ENCODE measurements around the gene CAND2.

The CAND2 gene

GRCh38 chr3:12759097-12759679 lies 37.3 kb upstream of the CAND2 start, which contains the start of gene TMEM40:
TSS of gene TMEM40 (minus strand) at chr3:12759259. CDS start at chr3:12749832, 9,427 bp downstream.
- TF ChIP-seq, protein P1, sequence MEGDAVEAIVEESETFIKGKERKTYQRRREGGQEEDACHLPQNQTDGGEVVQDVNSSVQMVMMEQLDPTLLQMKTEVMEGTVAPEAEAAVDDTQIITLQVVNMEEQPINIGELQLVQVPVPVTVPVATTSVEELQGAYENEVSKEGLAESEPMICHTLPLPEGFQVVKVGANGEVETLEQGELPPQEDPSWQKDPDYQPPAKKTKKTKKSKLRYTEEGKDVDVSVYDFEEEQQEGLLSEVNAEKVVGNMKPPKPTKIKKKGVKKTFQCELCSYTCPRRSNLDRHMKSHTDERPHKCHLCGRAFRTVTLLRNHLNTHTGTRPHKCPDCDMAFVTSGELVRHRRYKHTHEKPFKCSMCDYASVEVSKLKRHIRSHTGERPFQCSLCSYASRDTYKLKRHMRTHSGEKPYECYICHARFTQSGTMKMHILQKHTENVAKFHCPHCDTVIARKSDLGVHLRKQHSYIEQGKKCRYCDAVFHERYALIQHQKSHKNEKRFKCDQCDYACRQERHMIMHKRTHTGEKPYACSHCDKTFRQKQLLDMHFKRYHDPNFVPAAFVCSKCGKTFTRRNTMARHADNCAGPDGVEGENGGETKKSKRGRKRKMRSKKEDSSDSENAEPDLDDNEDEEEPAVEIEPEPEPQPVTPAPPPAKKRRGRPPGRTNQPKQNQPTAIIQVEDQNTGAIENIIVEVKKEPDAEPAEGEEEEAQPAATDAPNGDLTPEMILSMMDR (conservative IDR thresholded peaks at IDR 0.05; ENCODE audit: low read length): no peak
- no peak within 1 kb of the TSS for H3K4me3 ChIP-seq (ENCODE audit: low read length)
- no peak for DNase-seq (ENCODE audit: low read depth)

GRCh38 chr3:12759693-12760565 lies 36.6 kb upstream of the CAND2 start:
- no peak for DNase-seq (ENCODE audit: low read depth)
- TF ChIP-seq, protein P1 (conservative IDR thresholded peaks at IDR 0.05; ENCODE audit: low read length): no peak
- no peak overlapping the region for H3K4me3 ChIP-seq (ENCODE audit: low read length)

GRCh38 chr3:12764171-12764776 lies 32.2 kb upstream of the CAND2 start:
- no peak for DNase-seq (ENCODE audit: low read depth)
- no peak overlapping the region for H3K4me3 ChIP-seq (ENCODE audit: low read length)
- TF ChIP-seq, protein P1 (conservative IDR thresholded peaks at IDR 0.05; ENCODE audit: low read length): no peak

- DNase-seq (ENCODE audit: low read depth): no peak
- H3K4me3 ChIP-seq (ENCODE audit: low read length): no peak overlapping the region
- TF ChIP-seq, protein P1 (conservative IDR thresholded peaks at IDR 0.05; ENCODE audit: low read length): no peak
Measured at GRCh38 chr3:12766541-12766940, 29.9 kb upstream of the CAND2 start.

- DNase-seq (ENCODE audit: low read depth): no peak
- no peak overlapping the region for H3K4me3 ChIP-seq (ENCODE audit: low read length)
- TF ChIP-seq, protein P1 (conservative IDR thresholded peaks at IDR 0.05; ENCODE audit: low read length): no peak
Measured at GRCh38 chr3:12768579-12769527, 27.6 kb upstream of the CAND2 start.

DNA sequence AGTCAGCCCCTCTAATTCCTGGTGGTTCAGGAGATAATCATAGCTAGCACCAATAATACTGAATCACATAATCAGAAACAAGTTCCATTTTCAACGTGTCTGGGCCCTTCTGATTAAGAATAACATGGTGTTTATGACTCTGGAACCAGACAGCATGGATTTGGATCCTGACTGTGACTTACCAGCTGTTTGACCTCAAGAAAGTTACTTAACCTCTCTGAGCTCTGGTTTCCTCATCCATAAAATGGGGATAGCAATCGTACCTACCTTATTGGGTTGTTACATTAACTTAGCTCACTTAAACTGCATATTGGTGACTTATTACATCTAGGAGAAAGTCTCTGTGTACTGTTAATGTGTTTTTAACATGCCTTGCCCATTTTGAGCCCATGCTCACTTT lies 26.7 kb upstream of the CAND2 start:
- TF ChIP-seq, protein P1 (conservative IDR thresholded peaks at IDR 0.05; ENCODE audit: low read length): no peak
- H3K4me3 ChIP-seq (ENCODE audit: low read length): no peak overlapping the region
- no peak for DNase-seq (ENCODE audit: low read depth)
